Islet precursor cell (in vitro differentiated cells): Measurements from ENCODE around the gene LDLRAD2.
A peak's percentile ranks its signal among the peaks of the same experiment; 100 is the strongest.
"Not testable (repeated sequence)": the region's sequence is repeated elsewhere in the genome, so short reads cannot be mapped to it uniquely, and the experiment has no call there.

Experiments
- DNase-seq: peaks from one replicate; pipeline ENCODE4 v3.0.0-alpha.2; 2018

LDLRAD2 gene

GRCh38 chr1:21824926-21825325 lies 12.9 kb downstream of the LDLRAD2 start:
- DNase-seq, result no peak

- no peak for DNase-seq
Observed at GRCh38 chr1:21825393-21825792, 13.3 kb downstream of the LDLRAD2 start.

- not testable (repeated sequence) for DNase-seq
Observed at GRCh38 chr1:21826694-21827093, 14.6 kb downstream of the LDLRAD2 start.

GRCh38 chr1:21827141-21827679 lies 15.1 kb downstream of the LDLRAD2 start:
- no peak for DNase-seq

- DNase-seq, result no peak
Observed at GRCh38 chr1:21828075-21828474, 16.0 kb downstream of the LDLRAD2 start.

- DNase-seq, result no peak
Observed at GRCh38 chr1:21828506-21829210, 16.6 kb downstream of the LDLRAD2 start.

GRCh38 chr1:21829294-21829693 lies 17.2 kb downstream of the LDLRAD2 start:
- no peak for DNase-seq

- DNase-seq, result no peak
Observed at GRCh38 chr1:21830792-21831453, 18.9 kb downstream of the LDLRAD2 start.

- peak; percentile 47 for DNase-seq
Observed at GRCh38 chr1:21831454-21831970, 19.4 kb downstream of the LDLRAD2 start.

GRCh38 chr1:21833392-21833976 lies 21.4 kb downstream of the LDLRAD2 start:
- DNase-seq, result no peak

GRCh38 chr1:21834094-21834493 lies 22.0 kb downstream of the LDLRAD2 start:
- DNase-seq, result no peak

GRCh38 chr1:21834666-21835065 lies 22.6 kb downstream of the LDLRAD2 start:
- no peak for DNase-seq

- no peak for DNase-seq
Observed at GRCh38 chr1:21836010-21836409, 23.9 kb downstream of the LDLRAD2 start.

- no peak for DNase-seq
Observed at GRCh38 chr1:21836729-21837128, 24.7 kb downstream of the LDLRAD2 start.

GRCh38 chr1:21837476-21837875 lies 25.4 kb downstream of the LDLRAD2 start:
- no peak for DNase-seq

GRCh38 chr1:21838359-21839157 lies 26.5 kb downstream of the LDLRAD2 start:
- DNase-seq, result no peak

- no peak for DNase-seq
Observed at GRCh38 chr1:21839337-21840037, 27.4 kb downstream of the LDLRAD2 start.

GRCh38 chr1:21840981-21841380 lies 28.9 kb downstream of the LDLRAD2 start:
- no peak for DNase-seq

GRCh38 chr1:21841852-21842466 lies 29.9 kb downstream of the LDLRAD2 start:
- no peak for DNase-seq

GRCh38 chr1:21842606-21843162 lies 30.6 kb downstream of the LDLRAD2 start:
- DNase-seq, result no peak

GRCh38 chr1:21843208-21843607 lies 31.1 kb downstream of the LDLRAD2 start:
- no peak for DNase-seq
